Activated naive CD8-positive, alpha-beta T cell (primary cell): ENCODE results near the gene GBA2.
A peak's percentile ranks its signal among the peaks of the same experiment; 100 is the strongest.

Experiments used
- H3K27ac Mint-ChIP-seq: one replicate; pipeline ENCODE4 v1.8.0; 2021; ENCODE audit warnings: mixed read lengths
- H3K27me3 Mint-ChIP-seq: one replicate; pipeline ENCODE4 v1.8.0; 2021; ENCODE audit warnings: mixed read lengths
- H3K36me3 Mint-ChIP-seq: one replicate; pipeline ENCODE4 v1.8.0; 2021; ENCODE audit warnings: mixed read lengths
- H3K4me1 Mint-ChIP-seq: one replicate; pipeline ENCODE4 v1.8.0; 2021; ENCODE audit warnings: low read depth, mixed read lengths
- H3K4me3 Mint-ChIP-seq: one replicate; pipeline ENCODE4 v1.8.0; 2021; ENCODE audit warnings: mild to moderate bottlenecking, mixed read lengths
- H3K9me3 Mint-ChIP-seq: one replicate; pipeline ENCODE4 v1.8.0; 2021; ENCODE audit warnings: low read depth, mixed read lengths

The GBA2 gene

DNA sequence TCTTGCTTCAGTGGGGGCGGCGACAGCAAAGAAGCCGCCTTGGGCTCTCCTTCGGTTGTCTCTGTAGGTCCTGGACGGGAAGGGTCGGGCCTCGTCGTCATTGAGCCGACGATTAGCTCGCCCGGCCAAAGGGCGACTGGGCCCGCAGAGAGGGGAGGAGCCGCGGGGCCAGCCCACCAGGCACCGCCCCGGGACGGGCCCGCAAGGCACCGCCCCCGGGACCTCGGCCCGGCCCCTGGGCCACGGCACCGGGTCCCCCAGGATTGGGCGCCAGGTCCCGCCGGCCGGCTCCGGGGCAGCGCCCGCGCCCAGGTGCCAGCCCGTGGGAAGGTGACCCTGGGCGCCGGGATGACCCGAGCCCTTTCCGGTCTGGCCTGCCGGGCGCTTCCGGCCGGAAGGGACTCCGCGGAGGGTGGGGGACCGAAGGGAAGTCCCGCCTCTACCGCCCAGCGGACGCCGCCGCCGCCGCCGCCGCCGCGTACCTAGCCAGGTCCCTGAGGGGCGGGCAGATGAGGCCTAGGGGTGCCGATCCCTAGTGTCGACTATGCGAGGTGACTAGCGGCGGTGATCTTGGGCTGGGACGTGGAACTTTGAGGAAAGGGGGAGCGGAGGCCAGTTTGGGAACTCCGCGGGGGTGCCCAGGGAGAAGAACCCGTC is at the start of gene GBA2, which contains the start of gene RGP1:
Gene GBA2, minus strand, starts transcription at position 371 of the 657 bp plus-strand sequence. CDS start 524 bp downstream, outside the sequence.
Gene RGP1, plus strand, starts transcription at position 430 of the 657 bp plus-strand sequence. CDS start 469 bp downstream, outside the sequence.
- Mint-ChIP-seq H3K9me3 (no peaks in the 10 kb centered on the region), H3K36me3 (peaks cover 10% of the 10 kb centered on the region), H3K4me1 (peaks cover 45% of the 10 kb centered on the region), H3K27ac (peak within 1 kb of the TSS; percentile 91), H3K4me3 (peak within 1 kb of the TSS; percentile 96), H3K27me3 (no peaks in the 10 kb centered on the region)

DNA sequence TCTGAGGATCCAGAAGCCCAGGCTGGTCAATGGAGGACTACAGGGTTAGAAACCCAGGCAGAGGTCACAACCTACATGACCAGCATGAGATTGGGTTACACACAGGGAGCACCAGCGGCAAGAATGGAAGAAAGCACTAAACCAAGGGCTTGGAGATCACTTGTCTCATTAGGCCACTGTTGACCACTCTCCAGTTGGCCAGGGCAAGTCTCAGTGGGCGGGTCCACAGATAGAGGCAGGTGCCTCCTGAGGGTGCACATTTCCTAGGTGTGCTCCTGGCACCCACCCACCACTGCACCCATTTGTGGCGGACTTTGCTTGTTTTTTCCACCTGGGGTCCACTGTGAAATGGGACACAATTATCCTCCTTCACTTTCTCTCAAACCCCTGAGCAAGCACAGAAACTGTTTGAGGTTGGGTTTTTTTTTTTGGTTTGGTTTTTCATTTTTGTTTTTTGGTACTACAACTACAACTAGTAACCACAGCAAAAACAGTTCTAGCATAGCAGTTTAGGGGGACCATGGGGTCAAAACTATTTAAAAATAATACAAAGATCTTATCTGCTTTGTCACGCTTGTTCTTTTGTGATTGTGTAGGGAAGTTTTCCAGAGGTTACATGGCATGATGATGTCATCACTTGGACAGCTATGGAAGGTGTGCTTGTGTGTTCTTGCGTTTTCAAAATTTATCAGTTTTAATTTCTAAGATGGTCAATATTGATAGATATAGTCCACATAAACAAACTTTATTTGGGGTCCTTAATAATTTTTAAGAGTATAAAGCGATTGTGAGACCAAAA is 48.5 kb upstream of the GBA2 start:
- H3K4me1 Mint-ChIP-seq: peaks cover 21% of the 10 kb centered on the region
- H3K27me3 Mint-ChIP-seq: no peaks in the 10 kb centered on the region
- H3K4me3 Mint-ChIP-seq: no peak overlapping the region
- no peaks in the 10 kb centered on the region for H3K9me3 Mint-ChIP-seq
- peaks cover 16% of the 10 kb centered on the region for H3K36me3 Mint-ChIP-seq
- H3K27ac Mint-ChIP-seq: no peak overlapping the region

- Mint-ChIP-seq H3K4me3 (no peak overlapping the region), H3K4me1 (peaks cover 21% of the 10 kb centered on the region), H3K9me3 (no peaks in the 10 kb centered on the region), H3K27me3 (no peaks in the 10 kb centered on the region), H3K36me3 (peaks cover 11% of the 10 kb centered on the region), H3K27ac (no peak overlapping the region)
Measured at GRCh38 chr9:35795695-35796094, 46.7 kb upstream of the GBA2 start.

GRCh38 chr9:35793461-35793860 is 44.4 kb upstream of the GBA2 start:
- Mint-ChIP-seq H3K4me3 (no peak overlapping the region), H3K27me3 (no peaks in the 10 kb centered on the region), H3K27ac (no peak overlapping the region), H3K9me3 (no peaks in the 10 kb centered on the region), H3K4me1 (peaks cover 16% of the 10 kb centered on the region), H3K36me3 (peaks cover 4% of the 10 kb centered on the region)

- Mint-ChIP-seq H3K36me3 (peaks cover 4% of the 10 kb centered on the region), H3K9me3 (no peaks in the 10 kb centered on the region), H3K27me3 (no peaks in the 10 kb centered on the region), H3K4me3 (no peak overlapping the region), H3K4me1 (peaks cover 12% of the 10 kb centered on the region), H3K27ac (no peak overlapping the region)
Measured at GRCh38 chr9:35792826-35793225, 43.8 kb upstream of the GBA2 start.

- H3K4me1 Mint-ChIP-seq: peaks cover 9% of the 10 kb centered on the region
- H3K27ac Mint-ChIP-seq: no peak overlapping the region
- no peaks in the 10 kb centered on the region for H3K27me3 Mint-ChIP-seq
- H3K36me3 Mint-ChIP-seq: peaks cover 7% of the 10 kb centered on the region
- H3K9me3 Mint-ChIP-seq: no peaks in the 10 kb centered on the region
- no peak overlapping the region for H3K4me3 Mint-ChIP-seq
Measured at GRCh38 chr9:35792024-35792813, 43.2 kb upstream of the GBA2 start.

- Mint-ChIP-seq H3K4me1 (peaks cover 6% of the 10 kb centered on the region), H3K27ac (no peak within 1 kb of the TSS), H3K9me3 (no peaks in the 10 kb centered on the region), H3K27me3 (no peaks in the 10 kb centered on the region), H3K36me3 (peaks cover 5% of the 10 kb centered on the region), H3K4me3 (no peak within 1 kb of the TSS)
Measured at GRCh38 chr9:35791297-35791921, 42.4 kb upstream of the GBA2 start, which contains the start of gene NPR2. Gene NPR2 (plus strand): TSS chr9:35791591. CDS start chr9:35792409, 818 bp downstream.

GRCh38 chr9:35790385-35791296 is 41.6 kb upstream of the GBA2 start:
- H3K27me3 Mint-ChIP-seq: no peaks in the 10 kb centered on the region
- H3K9me3 Mint-ChIP-seq: no peaks in the 10 kb centered on the region
- H3K36me3 Mint-ChIP-seq: peaks cover 7% of the 10 kb centered on the region
- H3K4me3 Mint-ChIP-seq: no peak overlapping the region
- H3K4me1 Mint-ChIP-seq: peaks cover 6% of the 10 kb centered on the region
- H3K27ac Mint-ChIP-seq: no peak overlapping the region

GRCh38 chr9:35790025-35790384 is 41.0 kb upstream of the GBA2 start:
- H3K9me3 Mint-ChIP-seq: no peaks in the 10 kb centered on the region
- no peak overlapping the region for H3K27ac Mint-ChIP-seq
- peaks cover 8% of the 10 kb centered on the region for H3K36me3 Mint-ChIP-seq
- H3K4me1 Mint-ChIP-seq: peaks cover 6% of the 10 kb centered on the region
- no peaks in the 10 kb centered on the region for H3K27me3 Mint-ChIP-seq
- no peak overlapping the region for H3K4me3 Mint-ChIP-seq

- no peak overlapping the region for H3K27ac Mint-ChIP-seq
- H3K4me3 Mint-ChIP-seq: no peak overlapping the region
- H3K4me1 Mint-ChIP-seq: peaks cover 6% of the 10 kb centered on the region
- H3K36me3 Mint-ChIP-seq: peaks cover 8% of the 10 kb centered on the region
- no peaks in the 10 kb centered on the region for H3K9me3 Mint-ChIP-seq
- no peaks in the 10 kb centered on the region for H3K27me3 Mint-ChIP-seq
Measured at GRCh38 chr9:35789541-35789940, 40.5 kb upstream of the GBA2 start.

DNA sequence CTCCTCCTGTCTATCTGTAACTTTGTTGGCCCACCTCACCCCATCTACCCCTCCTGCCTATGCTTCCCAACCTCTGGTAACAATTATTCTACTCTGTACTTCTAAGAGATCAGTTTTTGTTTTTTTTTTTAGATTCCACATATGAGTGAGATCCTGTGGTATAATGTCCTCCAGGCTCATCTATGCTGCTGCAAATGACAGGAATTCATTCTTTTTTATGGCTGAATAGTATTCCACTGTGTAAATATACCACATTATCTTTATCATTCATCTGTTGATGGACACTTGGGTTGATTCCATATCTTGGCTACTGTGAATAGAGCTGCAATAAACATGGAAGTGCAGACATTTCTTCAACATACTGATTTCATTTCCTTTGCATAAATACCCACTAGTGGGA is 34.4 kb upstream of the GBA2 start:
- Mint-ChIP-seq H3K27me3 (no peaks in the 10 kb centered on the region), H3K4me1 (no peaks in the 10 kb centered on the region), H3K27ac (no peak overlapping the region), H3K36me3 (peaks cover 19% of the 10 kb centered on the region), H3K9me3 (no peaks in the 10 kb centered on the region), H3K4me3 (no peak overlapping the region)

DNA sequence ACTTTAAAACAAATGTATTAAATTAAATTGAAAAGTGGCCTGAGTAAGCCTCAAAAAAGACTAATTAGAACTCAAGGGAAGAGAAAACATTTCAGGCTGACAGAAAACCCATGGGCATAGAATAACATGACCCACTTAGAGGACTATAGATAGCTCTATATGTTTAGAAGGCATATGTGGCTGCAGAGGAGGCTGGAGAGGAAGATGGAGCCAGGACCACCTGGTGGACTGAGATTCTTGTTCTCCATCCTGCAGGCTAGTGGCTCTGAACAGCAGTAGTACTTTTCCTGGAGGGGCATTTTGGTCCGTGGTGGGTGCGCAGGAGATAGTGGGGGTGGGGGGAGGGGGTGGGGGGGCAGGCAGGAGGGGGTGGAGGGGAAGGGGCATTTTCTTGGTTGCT is 32.0 kb upstream of the GBA2 start:
- Mint-ChIP-seq H3K9me3 (no peaks in the 10 kb centered on the region), H3K4me1 (no peaks in the 10 kb centered on the region), H3K36me3 (peaks cover 19% of the 10 kb centered on the region), H3K4me3 (no peak overlapping the region), H3K27me3 (no peaks in the 10 kb centered on the region), H3K27ac (no peak overlapping the region)

GRCh38 chr9:35778496-35778895 is 29.5 kb upstream of the GBA2 start:
- no peak overlapping the region for H3K27ac Mint-ChIP-seq
- H3K27me3 Mint-ChIP-seq: no peaks in the 10 kb centered on the region
- no peaks in the 10 kb centered on the region for H3K9me3 Mint-ChIP-seq
- H3K4me1 Mint-ChIP-seq: no peaks in the 10 kb centered on the region
- no peak overlapping the region for H3K4me3 Mint-ChIP-seq
- H3K36me3 Mint-ChIP-seq: peaks cover 8% of the 10 kb centered on the region

DNA sequence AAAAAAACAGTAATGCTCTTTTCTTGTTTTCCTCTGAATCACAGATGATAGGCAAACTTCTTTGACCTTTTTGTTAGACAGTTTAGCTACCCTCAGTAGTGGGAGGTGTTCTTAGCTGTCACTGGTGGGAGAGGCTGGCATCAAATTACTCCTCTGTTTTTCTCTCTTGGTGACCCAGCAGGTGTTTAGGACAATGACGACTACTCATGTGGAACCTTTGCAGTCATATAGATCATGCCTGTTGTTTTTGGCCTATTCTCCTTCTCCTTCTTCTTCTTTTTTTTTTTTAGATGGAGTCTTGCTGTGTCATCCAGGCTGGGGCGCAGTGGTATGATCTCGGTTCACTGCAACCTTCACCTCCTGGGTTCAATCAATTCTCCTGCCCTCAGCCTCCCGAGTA is 27.0 kb upstream of the GBA2 start:
- Mint-ChIP-seq H3K4me3 (no peak overlapping the region), H3K4me1 (no peaks in the 10 kb centered on the region), H3K27ac (peak overlapping the region; percentile 28), H3K9me3 (no peaks in the 10 kb centered on the region), H3K27me3 (no peaks in the 10 kb centered on the region), H3K36me3 (peaks cover 5% of the 10 kb centered on the region)
